Bronchial epithelial cell (primary cell): ENCODE measurements around the gene FHIP1B. TPM values are rescaled to one million over a fixed set of nuclear protein-coding genes. Genes with fewer than 3 reads are reported as not detected.

Source experiments
- DNase-seq: peaks from one replicate; pipeline ENCODE4 v3.0.0-alpha.2; 2010; ENCODE audit warnings: low read depth
- FAIRE-seq: peaks from 2 replicates; lab custom pipeline; 2011; peaks lifted over from hg19 to GRCh38; lab: Jason Lieb, UNC
- H3K27me3 ChIP-seq: 2 replicates; pipeline ENCODE4 v1.5.1; 2011; ENCODE audit warnings: low read length; ENCODE audit not compliant: control insufficient read depth, insufficient read depth
- H3K36me3 ChIP-seq: 2 replicates; pipeline ENCODE4 v1.5.1; 2011; ENCODE audit warnings: low read length; ENCODE audit not compliant: control insufficient read depth, insufficient read depth
- H3K4me3 ChIP-seq: 2 replicates; pipeline ENCODE4 v1.5.1; 2011; ENCODE audit warnings: mild to moderate bottlenecking, low read depth, low read length, control low read depth
- total RNA-seq: library from RNA; depleted of rRNA; stranded (reverse); fragments of >200 nt; gene quantifications from 2 replicates; pipeline ENCODE4 v1.2.1, GENCODE V29; 2014
- TF ChIP-seq, protein P1 (sequence below): IDR thresholded peaks from 2 replicates; pipeline ENCODE4 v1.5.1; 2011; ENCODE audit warnings: mild to moderate bottlenecking, moderate library complexity, low read length, control low read depth, inconsistent platforms; ENCODE audit not compliant: insufficient read depth, severe bottlenecking

The FHIP1B gene
- total RNA-seq, 1 donor from 2014 or later = 7.4 TPM

DNA sequence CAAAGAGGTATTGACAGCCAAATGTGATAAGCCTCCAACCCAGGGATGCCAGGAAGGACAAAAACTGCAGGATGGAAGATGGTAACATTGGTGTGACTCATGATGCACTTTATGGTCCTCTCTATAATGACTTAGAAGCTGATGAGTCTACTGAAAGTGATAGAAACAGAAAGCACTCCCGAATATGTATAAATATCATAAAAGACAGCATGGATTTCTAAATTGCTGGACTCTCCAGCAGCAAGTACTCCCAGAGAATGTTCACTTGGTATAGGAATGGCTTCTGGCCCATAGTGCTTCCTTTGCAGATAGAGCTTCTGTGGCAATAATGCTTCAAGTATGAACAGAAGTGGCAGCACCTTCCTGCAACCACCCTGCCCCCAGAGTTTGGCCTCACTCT, 64.2 kb downstream of the FHIP1B start, which contains the start of gene OR52B2:
TSS of gene OR52B2 (minus strand) at position 101 of the 400 bp plus-strand sequence. CDS start at position 101, 0 bp downstream.
- DNase-seq (no peak), FAIRE-seq (no peak)
- Histone ChIP-seq H3K27me3 (no peaks in the 10 kb centered on the region), H3K36me3 (no peaks in the 10 kb centered on the region), H3K4me3 (no peak within 1 kb of the TSS)
- TF ChIP-seq, protein P1, sequence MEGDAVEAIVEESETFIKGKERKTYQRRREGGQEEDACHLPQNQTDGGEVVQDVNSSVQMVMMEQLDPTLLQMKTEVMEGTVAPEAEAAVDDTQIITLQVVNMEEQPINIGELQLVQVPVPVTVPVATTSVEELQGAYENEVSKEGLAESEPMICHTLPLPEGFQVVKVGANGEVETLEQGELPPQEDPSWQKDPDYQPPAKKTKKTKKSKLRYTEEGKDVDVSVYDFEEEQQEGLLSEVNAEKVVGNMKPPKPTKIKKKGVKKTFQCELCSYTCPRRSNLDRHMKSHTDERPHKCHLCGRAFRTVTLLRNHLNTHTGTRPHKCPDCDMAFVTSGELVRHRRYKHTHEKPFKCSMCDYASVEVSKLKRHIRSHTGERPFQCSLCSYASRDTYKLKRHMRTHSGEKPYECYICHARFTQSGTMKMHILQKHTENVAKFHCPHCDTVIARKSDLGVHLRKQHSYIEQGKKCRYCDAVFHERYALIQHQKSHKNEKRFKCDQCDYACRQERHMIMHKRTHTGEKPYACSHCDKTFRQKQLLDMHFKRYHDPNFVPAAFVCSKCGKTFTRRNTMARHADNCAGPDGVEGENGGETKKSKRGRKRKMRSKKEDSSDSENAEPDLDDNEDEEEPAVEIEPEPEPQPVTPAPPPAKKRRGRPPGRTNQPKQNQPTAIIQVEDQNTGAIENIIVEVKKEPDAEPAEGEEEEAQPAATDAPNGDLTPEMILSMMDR = no peak

Other genes with a start within 250 kb of the FHIP1B start
- 0.13 TPM in 1 of 2 replicates, not detected in the other for gene OR52L1, start 247.7 kb downstream of the FHIP1B start, total RNA-seq
- not detected in 2 replicates for gene OR56A4, start 227.7 kb downstream of the FHIP1B start, total RNA-seq
- not detected in 2 replicates for gene OR56A1, start 203.9 kb downstream of the FHIP1B start, total RNA-seq
- not detected in 2 replicates for gene OR56B4, start 127.0 kb downstream of the FHIP1B start, total RNA-seq
- gene OR52B2, start 64.3 kb downstream of the FHIP1B start, total RNA-seq = not detected in 2 replicates
- not detected in 2 replicates for gene OR52W1, start 35.4 kb downstream of the FHIP1B start, total RNA-seq
- not detected in 2 replicates for gene C11orf42, start 29.1 kb downstream of the FHIP1B start, total RNA-seq
- 0.26 TPM in 1 of 2 replicates, not detected in the other for gene CNGA4, start 4.5 kb upstream of the FHIP1B start, total RNA-seq
- not detected in 2 replicates for gene CCKBR, start 25.2 kb upstream of the FHIP1B start, total RNA-seq
- 35.0 and 41.6 TPM in 2 replicates for gene CAVIN3, start 85.9 kb upstream of the FHIP1B start, total RNA-seq
- gene SMPD1, start 155.8 kb upstream of the FHIP1B start, total RNA-seq = 1.1 and 3.2 TPM in 2 replicates
- gene APBB1, start 184.5 kb upstream of the FHIP1B start, total RNA-seq = 1.7 and 1.8 TPM in 2 replicates
- 0.26 and 0.51 TPM in 2 replicates for gene HPX, start 206.4 kb upstream of the FHIP1B start, total RNA-seq
- 7.6 and 9.9 TPM in 2 replicates for gene TRIM3, start 239.3 kb upstream of the FHIP1B start, total RNA-seq
- gene ARFIP2, start 246.7 kb upstream of the FHIP1B start, total RNA-seq = 59.3 and 72.7 TPM in 2 replicates
- 39.5 and 42.1 TPM in 2 replicates for gene TIMM10B, start 246.9 kb upstream of the FHIP1B start, total RNA-seq